ENCODE results near the gene AMZ1. TPM values are rescaled to one million over a fixed set of nuclear protein-coding genes. Genes with fewer than 3 reads are reported as not detected.

Gene AMZ1
- total RNA-seq, 4 donors from 2014 or later = 0.35 to 4.6 (median 4.4) TPM; not detected in 1

DNA sequence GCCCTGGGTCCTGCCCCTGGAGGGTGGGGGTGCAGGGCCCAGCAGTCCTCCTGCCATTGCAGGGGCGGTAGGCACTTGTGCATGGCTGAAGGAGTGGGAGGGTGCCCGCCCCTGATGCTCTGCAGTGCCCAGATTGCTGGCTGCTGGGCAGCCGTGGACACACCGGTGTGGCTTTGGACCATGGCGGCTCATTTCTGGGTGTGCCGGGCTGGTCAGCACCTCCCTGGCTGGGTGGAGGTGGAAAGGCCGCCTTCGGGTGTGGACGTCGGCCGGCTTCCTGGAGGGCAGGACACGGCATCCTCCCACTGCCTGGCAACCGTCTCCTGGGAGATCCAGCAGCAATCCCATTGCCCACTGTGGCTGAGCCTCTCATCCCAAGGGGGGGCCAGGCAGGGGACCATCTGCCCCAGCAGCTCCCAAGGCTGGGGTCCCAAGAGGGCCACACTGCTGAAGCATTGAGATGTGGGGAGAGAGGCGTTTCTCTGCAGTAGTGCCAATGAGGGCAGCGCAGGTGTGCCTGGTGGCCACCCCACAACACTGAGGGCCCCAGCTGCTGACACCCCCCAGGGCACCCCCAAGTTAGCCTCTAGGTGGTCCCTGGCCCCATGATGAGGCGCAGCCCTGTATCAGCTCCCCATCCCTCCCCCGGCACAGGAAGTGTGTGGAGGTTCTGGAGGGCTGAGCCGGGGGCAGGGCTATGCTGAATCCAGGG, 43.3 kb upstream of the AMZ1 start:
- DNase-seq = peak in 1 of 2 donors; percentile 28

DNA sequence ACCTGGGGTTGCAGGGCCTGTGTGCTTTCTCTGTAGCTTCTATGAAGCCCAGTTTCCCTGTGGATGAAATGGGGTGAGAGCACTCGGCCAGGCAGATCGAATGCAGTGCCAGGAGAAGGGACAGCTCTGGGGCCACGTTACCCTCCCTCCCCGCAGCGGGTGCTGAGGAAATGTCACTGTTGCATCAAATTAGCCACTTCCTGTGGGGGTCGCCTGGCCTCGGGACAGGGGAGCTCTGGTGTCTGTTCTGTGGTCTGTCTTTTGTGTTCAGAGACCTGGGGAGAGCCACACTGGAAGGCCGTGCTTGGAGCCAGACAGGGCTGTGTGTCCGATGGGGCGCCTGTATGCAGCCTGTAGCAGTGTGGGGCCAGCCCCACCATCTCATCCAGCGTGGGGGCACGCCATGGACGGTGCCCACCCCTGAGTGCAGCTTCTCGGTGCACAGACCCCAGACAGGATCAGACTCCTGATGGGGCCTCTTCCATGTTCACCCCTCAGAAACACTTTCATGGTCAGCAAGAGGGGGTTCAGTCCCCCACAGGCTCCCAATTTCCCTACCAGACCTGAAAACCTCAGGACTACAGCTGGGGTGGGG, 42.6 kb upstream of the AMZ1 start:
- Histone ChIP-seq H3K4me3 (no peak overlapping the region), H3K27me3 (no peaks in the 10 kb centered on the region), H3K27ac (no peak overlapping the region), H3K36me3 (no peaks in the 10 kb centered on the region), H3K9me3 (no peaks in the 10 kb centered on the region), H3K4me1 (peaks cover 0 to 12% of the 10 kb centered on the region in 2 donors)
- intact Hi-C loops (cut with DNase I; ENCODE audit: low total_unique reads) = no loop called here
- DNase-seq = no peak
- TF ChIP-seq, protein P1, sequence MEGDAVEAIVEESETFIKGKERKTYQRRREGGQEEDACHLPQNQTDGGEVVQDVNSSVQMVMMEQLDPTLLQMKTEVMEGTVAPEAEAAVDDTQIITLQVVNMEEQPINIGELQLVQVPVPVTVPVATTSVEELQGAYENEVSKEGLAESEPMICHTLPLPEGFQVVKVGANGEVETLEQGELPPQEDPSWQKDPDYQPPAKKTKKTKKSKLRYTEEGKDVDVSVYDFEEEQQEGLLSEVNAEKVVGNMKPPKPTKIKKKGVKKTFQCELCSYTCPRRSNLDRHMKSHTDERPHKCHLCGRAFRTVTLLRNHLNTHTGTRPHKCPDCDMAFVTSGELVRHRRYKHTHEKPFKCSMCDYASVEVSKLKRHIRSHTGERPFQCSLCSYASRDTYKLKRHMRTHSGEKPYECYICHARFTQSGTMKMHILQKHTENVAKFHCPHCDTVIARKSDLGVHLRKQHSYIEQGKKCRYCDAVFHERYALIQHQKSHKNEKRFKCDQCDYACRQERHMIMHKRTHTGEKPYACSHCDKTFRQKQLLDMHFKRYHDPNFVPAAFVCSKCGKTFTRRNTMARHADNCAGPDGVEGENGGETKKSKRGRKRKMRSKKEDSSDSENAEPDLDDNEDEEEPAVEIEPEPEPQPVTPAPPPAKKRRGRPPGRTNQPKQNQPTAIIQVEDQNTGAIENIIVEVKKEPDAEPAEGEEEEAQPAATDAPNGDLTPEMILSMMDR (IDR thresholded peaks at IDR 0.05) = no peak
- no peak for TF ChIP-seq POLR2A (IDR thresholded peaks at IDR 0.05)

More for the DNA sequence above, 43.3 kb upstream of the AMZ1 start:
- peaks cover 0 to 12% of the 10 kb centered on the region in 2 donors for H3K4me1 ChIP-seq
- no peak for TF ChIP-seq POLR2A (IDR thresholded peaks at IDR 0.05)
- TF ChIP-seq, protein P1 (IDR thresholded peaks at IDR 0.05) = no peak
- no peaks in the 10 kb centered on the region for H3K9me3 ChIP-seq
- no peak overlapping the region for H3K27ac ChIP-seq
- intact Hi-C loops (cut with DNase I; ENCODE audit: low total_unique reads) = no loop called here
- no peaks in the 10 kb centered on the region for H3K36me3 ChIP-seq
- no peak overlapping the region for H3K4me3 ChIP-seq
- H3K27me3 ChIP-seq = no peaks in the 10 kb centered on the region

DNA sequence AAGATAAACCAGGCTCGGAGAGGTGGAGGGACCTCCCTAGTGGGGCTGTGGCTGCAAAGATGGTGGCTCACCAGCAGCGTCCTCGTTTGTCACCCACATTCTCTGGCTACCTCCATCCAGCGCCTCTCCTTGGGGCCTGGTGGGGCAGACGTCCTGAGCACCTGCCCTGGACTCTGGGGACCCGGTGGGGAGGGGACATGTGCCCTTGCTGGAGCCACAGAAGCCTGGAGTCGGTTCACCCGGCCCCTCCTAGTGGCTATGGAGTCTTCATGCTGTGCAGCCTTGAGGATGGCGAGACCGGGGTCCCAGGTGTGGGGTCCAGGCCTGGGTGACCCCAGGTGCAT, 41.7 kb upstream of the AMZ1 start:
- Histone ChIP-seq H3K9me3 (no peaks in the 10 kb centered on the region), H3K27me3 (no peaks in the 10 kb centered on the region), H3K4me3 (no peak overlapping the region), H3K4me1 (peaks cover 0 to 3% of the 10 kb centered on the region in 2 donors), H3K27ac (no peak overlapping the region), H3K36me3 (no peaks in the 10 kb centered on the region)
- TF ChIP-seq, protein P1 (IDR thresholded peaks at IDR 0.05) = no peak
- TF ChIP-seq POLR2A (IDR thresholded peaks at IDR 0.05) = no peak
- intact Hi-C loops (cut with DNase I; ENCODE audit: low total_unique reads) = no loop called here
- no peak for DNase-seq

DNA sequence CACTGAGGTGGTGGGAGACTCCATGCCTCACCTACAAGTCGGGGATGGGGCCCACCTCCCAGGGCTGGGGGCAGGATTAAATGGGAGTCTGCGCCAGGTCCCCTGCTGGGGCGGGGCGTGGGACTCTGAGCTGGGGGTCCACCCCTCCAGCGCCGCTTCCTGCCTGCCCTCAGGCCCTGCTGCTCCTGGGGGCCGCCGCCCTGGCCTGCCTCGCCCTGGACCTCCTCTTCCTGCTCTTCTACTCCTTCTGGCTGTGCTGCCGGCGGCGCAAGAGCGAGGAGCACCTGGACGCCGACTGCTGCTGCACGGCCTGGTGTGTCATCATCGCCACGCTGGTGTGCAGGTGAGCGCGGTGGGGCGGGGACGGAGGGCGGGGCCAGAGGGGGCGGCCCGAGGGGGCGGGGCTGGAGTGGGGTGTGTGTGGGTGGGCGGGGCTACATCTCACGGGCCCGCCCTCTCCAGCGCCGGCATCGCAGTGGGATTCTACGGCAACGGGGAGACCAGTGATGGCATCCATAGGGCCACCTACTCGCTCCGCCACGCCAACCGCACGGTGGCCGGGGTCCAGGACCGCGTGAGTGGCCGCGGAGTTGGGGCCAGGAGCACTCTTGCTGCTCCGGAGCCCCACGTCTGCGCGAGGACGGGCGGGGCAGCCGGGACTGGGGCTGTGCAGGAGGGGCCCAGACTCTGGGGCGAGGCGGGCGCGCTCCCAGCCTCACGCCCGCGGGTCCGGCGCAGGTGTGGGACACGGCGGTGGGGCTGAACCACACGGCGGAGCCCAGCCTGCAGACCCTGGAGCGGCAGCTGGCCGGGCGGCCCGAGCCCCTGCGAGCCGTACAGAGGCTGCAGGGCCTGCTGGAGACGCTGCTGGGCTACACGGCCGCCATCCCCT, 41.1 kb upstream of the AMZ1 start:
- intact Hi-C loops (cut with DNase I; ENCODE audit: low total_unique reads) = no loop called here
- H3K9me3 ChIP-seq = no peaks in the 10 kb centered on the region
- peaks cover 0 to 1% of the 10 kb centered on the region in 2 donors for H3K4me1 ChIP-seq
- no peak overlapping the region for H3K4me3 ChIP-seq
- H3K36me3 ChIP-seq = no peaks in the 10 kb centered on the region
- no peak for DNase-seq
- no peak overlapping the region for H3K27ac ChIP-seq
- no peaks in the 10 kb centered on the region for H3K27me3 ChIP-seq
- TF ChIP-seq POLR2A (IDR thresholded peaks at IDR 0.05) = no peak
- TF ChIP-seq, protein P1 (IDR thresholded peaks at IDR 0.05) = no peak
